NT2/D1 (cell line): ENCODE measurements around the gene YY1.

Experiments used
- SUZ12 ChIP-seq: IDR thresholded peaks from 2 replicates; pipeline ENCODE4 v1.6.1; 2011; ENCODE audit not compliant: insufficient read length, insufficient read depth; ENCODE audit errors: extremely low read depth
- YY1 ChIP-seq: IDR thresholded peaks from 2 replicates; pipeline ENCODE4 v1.6.1; 2011; ENCODE audit not compliant: insufficient read length, insufficient read depth

DNA sequence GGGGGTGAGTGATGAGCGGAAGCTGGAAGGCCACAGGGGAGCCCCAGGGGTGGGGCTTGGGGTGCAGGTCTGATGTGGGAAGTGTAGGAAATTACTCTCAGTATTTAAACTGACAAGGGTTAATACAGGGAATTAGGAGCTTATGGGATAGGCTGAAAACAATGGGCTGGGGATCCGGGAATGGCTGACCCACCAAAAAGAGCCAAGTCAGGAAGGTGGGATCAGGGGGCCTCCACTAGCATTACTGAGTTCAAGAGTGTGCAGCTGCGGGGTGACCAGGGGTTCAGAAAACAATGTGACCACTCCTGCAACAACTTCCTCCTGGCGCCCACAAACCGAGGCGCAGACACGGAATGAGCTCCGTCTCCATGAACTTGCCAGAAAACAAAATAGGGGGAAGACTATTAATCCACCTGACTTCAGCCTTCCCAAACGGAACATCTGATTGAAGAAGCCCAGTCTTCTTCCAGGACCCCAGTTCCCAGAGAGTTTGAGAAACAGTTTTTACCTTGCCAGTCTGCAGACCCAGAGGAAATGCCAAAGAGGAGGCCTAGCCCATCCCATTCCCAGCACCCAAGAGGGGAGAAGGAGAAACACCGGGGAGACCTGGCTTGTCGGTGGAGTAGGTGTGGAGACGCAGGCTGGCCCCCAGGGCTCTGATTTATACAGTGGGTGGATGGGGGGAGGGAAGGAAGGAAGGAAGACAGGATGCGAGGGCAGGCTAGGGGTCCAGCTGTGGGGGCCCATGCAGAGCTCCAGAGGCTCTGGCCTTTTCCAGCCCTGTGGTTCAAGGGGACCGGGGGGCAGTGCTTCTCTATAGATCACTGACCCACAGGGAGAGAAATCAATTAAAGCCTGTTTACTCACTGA is 16.5 kb upstream of the YY1 start:
- no peak for TF ChIP-seq YY1
- TF ChIP-seq SUZ12, result no peak
